IMR-90 (cell line): ENCODE results near the gene KCNK18.

Experiments
- POLR2A ChIP-seq: IDR thresholded peaks from 2 replicates; pipeline ENCODE4 v1.6.1; 2012; ENCODE audit warnings: mild to moderate bottlenecking, low read depth, low read length
- USF2 ChIP-seq: fragments of 150-350 bp; IDR thresholded peaks from 2 replicates; pipeline ENCODE4 v1.6.1; 2017; ENCODE audit warnings: mild to moderate bottlenecking, antibody characterized with exemption, low read length, low read depth

GRCh38 chr10:117255835-117256460, 58.7 kb downstream of the KCNK18 start:
- TF ChIP-seq POLR2A (no peak), USF2 (no peak)
